Measurements from ENCODE around the gene NMRAL1. TPM values are rescaled to one million over a fixed set of nuclear protein-coding genes. Genes with fewer than 3 reads are reported as not detected.

The NMRAL1 gene
- total RNA-seq, 4 donors from 2014 or later: 41.5 to 74.5 (median 58.1) TPM

DNA sequence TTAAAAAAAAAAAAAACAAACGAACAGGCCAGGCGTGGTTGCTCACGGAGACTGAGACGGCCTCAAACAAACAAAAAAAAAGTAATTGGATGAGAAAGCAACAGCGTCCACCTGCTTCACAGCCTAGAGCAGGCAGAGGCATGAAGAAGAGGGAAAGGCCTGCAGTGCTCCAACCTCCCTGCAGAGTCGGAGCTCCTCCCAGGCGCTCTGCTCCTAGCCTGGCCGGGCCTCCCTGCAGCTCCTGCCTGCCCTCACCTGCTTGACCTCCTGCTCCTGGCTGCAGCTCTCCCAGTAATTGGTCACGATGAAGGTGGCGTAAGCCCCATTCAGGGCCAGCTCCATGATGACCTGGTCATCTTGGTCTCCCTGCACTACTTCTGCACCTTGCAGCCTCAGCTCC is 5.5 kb downstream of the NMRAL1 start:
- Histone ChIP-seq H3K27ac (no peak overlapping the region), H3K27me3 (no peaks in the 10 kb centered on the region), H3K4me3 (no peak overlapping the region), H3K4me1 (peaks cover 0 to 3% (median 0%) of the 10 kb centered on the region in 4 donors), H3K9me3 (no peaks in the 10 kb centered on the region), H3K36me3 (peaks cover 0 to 38% (median 0%) of the 10 kb centered on the region in 3 donors)
- DNase-seq: no peak
- TF ChIP-seq POLR2A (IDR thresholded peaks at IDR 0.05): no peak
- TF ChIP-seq, protein P1, sequence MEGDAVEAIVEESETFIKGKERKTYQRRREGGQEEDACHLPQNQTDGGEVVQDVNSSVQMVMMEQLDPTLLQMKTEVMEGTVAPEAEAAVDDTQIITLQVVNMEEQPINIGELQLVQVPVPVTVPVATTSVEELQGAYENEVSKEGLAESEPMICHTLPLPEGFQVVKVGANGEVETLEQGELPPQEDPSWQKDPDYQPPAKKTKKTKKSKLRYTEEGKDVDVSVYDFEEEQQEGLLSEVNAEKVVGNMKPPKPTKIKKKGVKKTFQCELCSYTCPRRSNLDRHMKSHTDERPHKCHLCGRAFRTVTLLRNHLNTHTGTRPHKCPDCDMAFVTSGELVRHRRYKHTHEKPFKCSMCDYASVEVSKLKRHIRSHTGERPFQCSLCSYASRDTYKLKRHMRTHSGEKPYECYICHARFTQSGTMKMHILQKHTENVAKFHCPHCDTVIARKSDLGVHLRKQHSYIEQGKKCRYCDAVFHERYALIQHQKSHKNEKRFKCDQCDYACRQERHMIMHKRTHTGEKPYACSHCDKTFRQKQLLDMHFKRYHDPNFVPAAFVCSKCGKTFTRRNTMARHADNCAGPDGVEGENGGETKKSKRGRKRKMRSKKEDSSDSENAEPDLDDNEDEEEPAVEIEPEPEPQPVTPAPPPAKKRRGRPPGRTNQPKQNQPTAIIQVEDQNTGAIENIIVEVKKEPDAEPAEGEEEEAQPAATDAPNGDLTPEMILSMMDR (IDR thresholded peaks at IDR 0.05): no peak

GRCh38 chr16:4467916-4468315 is 6.5 kb downstream of the NMRAL1 start:
- TF ChIP-seq, protein P1 (IDR thresholded peaks at IDR 0.05): no peak
- TF ChIP-seq POLR2A (IDR thresholded peaks at IDR 0.05): no peak
- no peak for DNase-seq
- no peaks in the 10 kb centered on the region for H3K9me3 ChIP-seq
- no peak overlapping the region for H3K27ac ChIP-seq
- no peak overlapping the region for H3K4me3 ChIP-seq
- no peaks in the 10 kb centered on the region for H3K4me1 ChIP-seq
- H3K27me3 ChIP-seq: no peaks in the 10 kb centered on the region
- peaks cover 0 to 48% (median 0%) of the 10 kb centered on the region in 3 donors for H3K36me3 ChIP-seq

DNA sequence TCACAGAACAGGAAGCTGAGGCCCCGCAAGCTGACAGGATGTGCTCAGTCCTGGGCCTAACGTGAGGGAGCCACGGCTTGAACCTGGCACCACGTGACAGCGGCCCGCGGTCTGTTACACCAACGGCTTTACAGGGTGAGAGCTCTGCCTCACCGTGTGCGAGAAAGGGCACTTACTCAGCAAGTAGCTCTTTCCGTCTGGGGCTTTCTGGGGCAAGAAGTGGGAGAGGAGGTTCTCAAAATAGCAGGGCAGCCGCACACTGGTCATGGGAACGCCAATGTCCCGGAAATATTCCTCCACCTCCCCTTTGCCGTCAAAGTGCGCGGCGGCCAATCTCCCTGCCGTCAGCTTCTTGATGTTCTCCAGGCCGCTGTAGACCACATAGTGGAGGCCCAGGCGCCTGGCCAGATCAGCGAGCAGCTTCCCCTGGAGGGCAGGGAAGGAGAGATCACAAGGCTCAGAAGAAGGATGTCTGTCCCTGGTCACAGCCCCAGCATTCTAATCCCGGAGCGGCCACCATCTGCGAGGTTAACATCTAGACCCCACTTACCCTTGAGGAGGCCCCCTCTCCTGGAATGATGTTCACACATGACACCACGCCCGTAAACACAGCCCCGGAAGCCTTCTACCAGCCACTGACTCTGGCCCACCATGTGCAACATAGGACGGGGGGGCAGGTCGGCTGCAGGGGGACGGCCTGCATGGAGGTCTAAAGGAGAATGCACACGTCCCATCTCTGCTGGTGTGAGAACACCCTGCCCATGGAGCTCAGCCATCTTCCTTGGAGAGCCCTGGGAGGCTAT is 8.2 kb downstream of the NMRAL1 start:
- peak in 2 of 3 donors; percentile 53 to 75 for DNase-seq
- TF ChIP-seq, protein P1 (IDR thresholded peaks at IDR 0.05): no peak
- no peak for TF ChIP-seq POLR2A (IDR thresholded peaks at IDR 0.05)
- Histone ChIP-seq H3K27ac (peak overlapping the region; percentile 17 to 45 (median 30)), H3K27me3 (no peaks in the 10 kb centered on the region), H3K4me1 (no peaks in the 10 kb centered on the region), H3K9me3 (no peaks in the 10 kb centered on the region), H3K4me3 (no peak overlapping the region), H3K36me3 (peaks cover 0 to 48% (median 0%) of the 10 kb centered on the region in 3 donors)

GRCh38 chr16:4463522-4464163 is 10.8 kb downstream of the NMRAL1 start:
- H3K4me3 ChIP-seq: no peak overlapping the region
- DNase-seq: no peak
- no peak overlapping the region for H3K27ac ChIP-seq
- no peaks in the 10 kb centered on the region for H3K9me3 ChIP-seq
- H3K27me3 ChIP-seq: no peaks in the 10 kb centered on the region
- TF ChIP-seq, protein P1 (IDR thresholded peaks at IDR 0.05): no peak
- no peak for TF ChIP-seq POLR2A (IDR thresholded peaks at IDR 0.05)
- no peaks in the 10 kb centered on the region for H3K4me1 ChIP-seq
- peaks cover 0 to 39% (median 0%) of the 10 kb centered on the region in 3 donors for H3K36me3 ChIP-seq

DNA sequence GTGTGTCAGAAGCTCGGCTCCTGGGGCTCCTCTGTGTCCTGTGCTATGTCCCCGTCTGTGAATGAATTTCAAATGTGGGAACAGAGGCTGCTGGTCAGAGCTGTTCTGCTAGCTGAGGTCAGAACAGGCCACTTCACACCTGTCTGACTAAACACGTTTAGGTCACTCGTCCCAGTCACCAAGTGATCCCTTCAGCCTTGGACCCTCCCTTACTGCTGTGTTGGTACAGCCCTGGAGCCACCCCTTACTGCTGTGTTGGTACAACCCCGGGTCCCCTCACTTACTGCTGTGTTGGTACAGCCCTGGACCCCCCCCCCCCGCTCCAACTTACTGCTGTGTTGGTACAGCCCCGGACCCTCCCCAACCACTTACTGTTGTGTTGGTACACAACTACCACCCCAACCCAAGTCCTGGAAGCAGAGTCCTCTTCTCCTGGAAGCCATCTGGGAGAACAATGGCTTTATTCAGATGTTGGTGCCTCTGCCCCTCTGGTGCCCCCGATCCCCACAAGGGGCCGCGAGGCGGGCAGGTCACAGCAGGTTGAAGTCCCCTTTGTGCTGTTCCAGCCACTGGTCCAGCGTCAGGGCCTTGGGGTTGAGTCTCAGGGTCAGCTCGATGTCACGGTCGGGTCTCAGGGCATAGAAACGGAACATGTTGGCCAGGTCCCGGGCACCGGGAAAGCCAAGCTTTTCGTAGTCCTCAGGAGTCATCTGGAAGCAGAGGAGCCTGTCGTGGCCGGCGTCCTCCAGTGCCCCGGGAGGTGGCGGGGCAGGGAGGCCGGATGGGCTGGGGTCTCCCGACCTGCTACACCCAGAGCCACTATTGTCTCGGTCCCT is 13.0 kb downstream of the NMRAL1 start:
- TF ChIP-seq, protein P1 (IDR thresholded peaks at IDR 0.05): no peak
- no peak for TF ChIP-seq POLR2A (IDR thresholded peaks at IDR 0.05)
- peaks cover 0 to 39% (median 0%) of the 10 kb centered on the region in 3 donors for H3K36me3 ChIP-seq
- no peaks in the 10 kb centered on the region for H3K4me1 ChIP-seq

More for the DNA sequence above, 13.0 kb downstream of the NMRAL1 start:
- DNase-seq: no peak
- Histone ChIP-seq H3K27ac (no peak overlapping the region), H3K9me3 (no peaks in the 10 kb centered on the region), H3K27me3 (no peaks in the 10 kb centered on the region), H3K4me3 (no peak overlapping the region)

Measured in Peyer's patch (tissue), 4 donors.